Activated CD4-positive, alpha-beta T cell treated with anti-CD3 and anti-CD28 coated beads, Interleukin-2, amount 50 U/mL, for 1 hour (primary cell): ENCODE results near the gene SPINK13.
"Not testable (repeated sequence)": the region's sequence is repeated elsewhere in the genome, so short reads cannot be mapped to it uniquely, and the experiment has no call there.

ENCODE experiments used
- DNase-seq: peaks from one replicate; pipeline ENCODE4 v3.0.0-alpha.2; 2020

Gene SPINK13

GRCh38 chr5:148314187-148314586 lies 45.6 kb downstream of the SPINK13 start:
- no peak for DNase-seq

- DNase-seq, result no peak
These were observed 46.1 kb downstream of the SPINK13 start for GRCh38 chr5:148314731-148315130.

- not testable (repeated sequence) for DNase-seq
These were observed 51.7 kb downstream of the SPINK13 start for GRCh38 chr5:148320011-148320963.

GRCh38 chr5:148333262-148333849 lies 64.8 kb downstream of the SPINK13 start:
- DNase-seq, result no peak

- no peak for DNase-seq
These were observed 66.7 kb downstream of the SPINK13 start, which contains the start of gene SPINK9 for GRCh38 chr5:148335259-148335658. Gene SPINK9, plus strand, starts transcription at chr5:148335559. Its CDS starts 55 bp downstream, at chr5:148335614.
